ENCODE results near the gene PLBD2. TPM values are rescaled to one million over a fixed set of nuclear protein-coding genes. Genes with fewer than 3 reads are reported as not detected.

The PLBD2 gene
- total RNA-seq, 6 experiments from 2014 or later, result 49.8 to 64.3 (median 54.6) TPM

- H3K27me3 Mint-ChIP-seq (ENCODE audit: insufficient read depth), result peaks cover 5% of the 10 kb centered on the region
- H3K9me3 Mint-ChIP-seq, result no peaks in the 10 kb centered on the region
- H3K4me3 Mint-ChIP-seq, result no peak overlapping the region
- TF ChIP-seq CTCF (IDR thresholded peaks at IDR 0.05), result peak; percentile 98
- H3K36me3 Mint-ChIP-seq (ENCODE audit: low read depth), result peaks cover 4% of the 10 kb centered on the region; the same call in 1 of the 2 replicates
- no peak overlapping the region for H3K27ac Mint-ChIP-seq
- peaks cover 20% of the 10 kb centered on the region for H3K4me1 Mint-ChIP-seq (ENCODE audit: low read depth)
- peak; percentile 30 for DNase-seq
Observed at GRCh38 chr12:113424915-113425823, 66.8 kb downstream of the PLBD2 start.

- Mint-ChIP-seq H3K4me1 (ENCODE audit: low read depth) (peaks cover 20% of the 10 kb centered on the region), H3K9me3 (no peaks in the 10 kb centered on the region), H3K27me3 (ENCODE audit: insufficient read depth) (peaks cover 4% of the 10 kb centered on the region), H3K4me3 (no peak overlapping the region), H3K27ac (no peak overlapping the region), H3K36me3 (ENCODE audit: low read depth) (peaks cover 4% of the 10 kb centered on the region; the same call in 1 of the 2 replicates)
- DNase-seq, result no peak
- TF ChIP-seq CTCF (IDR thresholded peaks at IDR 0.05), result no peak
Observed at GRCh38 chr12:113425960-113426453, 67.6 kb downstream of the PLBD2 start.

GRCh38 chr12:113427882-113428281 lies 69.5 kb downstream of the PLBD2 start:
- Mint-ChIP-seq H3K36me3 (ENCODE audit: low read depth) (no peaks in the 10 kb centered on the region), H3K4me3 (no peak overlapping the region), H3K4me1 (ENCODE audit: low read depth) (peaks cover 7% of the 10 kb centered on the region), H3K27ac (no peak overlapping the region), H3K9me3 (no peaks in the 10 kb centered on the region), H3K27me3 (ENCODE audit: insufficient read depth) (peaks cover 6% of the 10 kb centered on the region)
- DNase-seq, result no peak
- no peak for TF ChIP-seq CTCF (IDR thresholded peaks at IDR 0.05)

GRCh38 chr12:113428482-113428881 lies 70.1 kb downstream of the PLBD2 start:
- peaks cover under 1% of the 10 kb centered on the region; the same call in 1 of the 2 replicates for H3K4me1 Mint-ChIP-seq (ENCODE audit: low read depth)
- no peak overlapping the region for H3K27ac Mint-ChIP-seq
- no peak for DNase-seq
- no peak for TF ChIP-seq CTCF (IDR thresholded peaks at IDR 0.05)
- no peaks in the 10 kb centered on the region for H3K9me3 Mint-ChIP-seq
- H3K27me3 Mint-ChIP-seq (ENCODE audit: insufficient read depth), result peaks cover 6% of the 10 kb centered on the region
- H3K36me3 Mint-ChIP-seq (ENCODE audit: low read depth), result no peaks in the 10 kb centered on the region
- no peak overlapping the region for H3K4me3 Mint-ChIP-seq

GRCh38 chr12:113432986-113433385 lies 74.6 kb downstream of the PLBD2 start:
- Mint-ChIP-seq H3K36me3 (ENCODE audit: low read depth) (no peaks in the 10 kb centered on the region), H3K4me3 (no peak overlapping the region), H3K27me3 (ENCODE audit: insufficient read depth) (peaks cover 6% of the 10 kb centered on the region), H3K4me1 (ENCODE audit: low read depth) (no peaks in the 10 kb centered on the region), H3K27ac (no peak overlapping the region), H3K9me3 (no peaks in the 10 kb centered on the region)
- DNase-seq, result no peak
- no peak for TF ChIP-seq CTCF (IDR thresholded peaks at IDR 0.05)
